HG02943 (cell line): Measurements from ENCODE around the gene OR5F1.

ENCODE experiments used
- ATAC-seq: cut with Tn5 transposase; IDR thresholded peaks from one replicate; pipeline ENCODE4 v1.9.1; 2021; ENCODE audit warnings: mild to moderate bottlenecking, low read depth, moderate library complexity; ENCODE audit not compliant: unreplicated experiment

OR5F1 gene

GRCh38 chr11:55994525-55994924, at the start of gene OR5F1:
Gene OR5F1 (minus strand): TSS chr11:55994625. CDS start chr11:55994625, 0 bp downstream.
- ATAC-seq: no peak

GRCh38 chr11:56027354-56027753, 32.9 kb upstream of the OR5F1 start, which contains the start of gene OR5AS1:
Gene OR5AS1 (plus strand): TSS chr11:56027654. CDS start chr11:56030419, 2,765 bp downstream.
- ATAC-seq: no peak

GRCh38 chr11:56013805-56014204, 19.4 kb upstream of the OR5F1 start:
- no peak for ATAC-seq

GRCh38 chr11:56010716-56011115, 16.3 kb upstream of the OR5F1 start:
- no peak for ATAC-seq

GRCh38 chr11:55970935-55971334, 23.5 kb downstream of the OR5F1 start:
- no peak for ATAC-seq

GRCh38 chr11:55969845-55970244, 24.6 kb downstream of the OR5F1 start, which contains the start of gene OR10AG1:
Gene OR10AG1 (minus strand): TSS chr11:55969945. CDS start chr11:55969907, 38 bp downstream.
- no peak for ATAC-seq

GRCh38 chr11:55967914-55968313, 26.5 kb downstream of the OR5F1 start:
- no peak for ATAC-seq

GRCh38 chr11:55966391-55966790, 28.0 kb downstream of the OR5F1 start:
- ATAC-seq: no peak

- ATAC-seq: no peak
Measured at GRCh38 chr11:55956521-55956920, 37.9 kb downstream of the OR5F1 start.

- ATAC-seq: no peak
Measured at GRCh38 chr11:55949330-55949729, 45.1 kb downstream of the OR5F1 start.
